Islet precursor cell (in vitro differentiated cells): Measurements from ENCODE around the gene RAB19.

Experiments used
- DNase-seq: peaks from one replicate; pipeline ENCODE4 v3.0.0-alpha.2; 2018

The RAB19 gene

DNA sequence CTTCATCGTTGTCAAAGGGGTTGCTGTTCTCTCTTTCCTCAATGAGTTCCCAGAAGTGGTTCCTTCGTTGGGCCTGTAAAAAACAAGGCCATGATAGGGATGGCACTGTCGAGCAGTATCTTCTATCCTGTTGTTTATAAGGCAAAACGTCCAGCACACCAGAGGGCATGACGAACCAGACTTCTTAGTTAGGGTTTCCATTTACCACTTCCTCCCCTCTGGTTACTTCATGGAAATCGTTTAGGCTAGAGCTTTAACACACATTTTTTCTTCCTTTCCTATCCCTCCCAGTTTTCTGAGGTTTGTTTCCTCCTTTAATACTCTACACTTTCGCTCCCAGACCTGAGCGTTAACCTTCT is 50.8 kb downstream of the RAB19 start:
- no peak for DNase-seq

DNA sequence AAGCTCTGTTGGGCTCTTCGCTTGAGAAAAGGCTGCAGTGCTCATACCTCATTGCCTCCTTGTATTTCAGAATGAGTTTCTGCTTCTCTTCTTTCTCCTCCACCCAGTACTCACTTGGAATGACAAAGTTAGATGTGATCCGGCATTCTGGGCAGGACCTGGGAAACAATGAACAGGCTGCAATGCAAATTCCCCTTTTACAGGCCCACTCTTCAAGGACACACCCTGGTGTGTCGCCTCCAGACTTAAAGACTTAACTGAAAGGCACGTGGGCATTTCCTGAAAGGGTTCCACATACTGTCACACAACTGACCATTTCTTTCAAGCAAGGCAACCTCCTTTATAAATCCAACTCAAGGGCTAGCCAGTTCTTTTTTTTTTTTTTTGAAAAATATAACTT is 51.9 kb downstream of the RAB19 start:
- DNase-seq: no peak

DNA sequence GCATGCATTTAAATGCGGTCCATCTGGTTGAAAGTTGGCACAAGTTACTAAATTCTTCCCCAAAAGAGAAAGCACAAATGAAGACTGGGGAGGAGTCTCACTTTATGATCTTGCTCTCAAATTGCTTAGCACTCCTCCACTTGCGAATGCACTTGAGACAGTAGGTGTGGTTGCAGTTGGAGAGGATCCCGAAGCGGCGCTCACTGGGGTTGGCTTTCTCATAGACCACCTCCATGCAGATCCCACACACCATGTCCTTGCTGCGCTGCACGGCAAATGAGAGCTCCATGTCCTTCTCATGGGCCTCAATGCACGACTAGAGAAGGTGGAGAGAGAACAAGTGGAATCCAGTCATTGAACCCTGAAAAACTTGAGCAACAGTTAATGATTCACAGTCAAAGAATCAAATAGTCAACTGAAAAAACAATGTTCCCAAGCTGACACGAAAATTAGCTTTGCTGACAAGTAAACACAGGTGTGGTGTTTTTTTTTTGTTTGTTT is 52.7 kb downstream of the RAB19 start:
- no peak for DNase-seq

- DNase-seq: no peak
Observed at GRCh38 chr7:140458201-140458600, 54.3 kb downstream of the RAB19 start.

DNA sequence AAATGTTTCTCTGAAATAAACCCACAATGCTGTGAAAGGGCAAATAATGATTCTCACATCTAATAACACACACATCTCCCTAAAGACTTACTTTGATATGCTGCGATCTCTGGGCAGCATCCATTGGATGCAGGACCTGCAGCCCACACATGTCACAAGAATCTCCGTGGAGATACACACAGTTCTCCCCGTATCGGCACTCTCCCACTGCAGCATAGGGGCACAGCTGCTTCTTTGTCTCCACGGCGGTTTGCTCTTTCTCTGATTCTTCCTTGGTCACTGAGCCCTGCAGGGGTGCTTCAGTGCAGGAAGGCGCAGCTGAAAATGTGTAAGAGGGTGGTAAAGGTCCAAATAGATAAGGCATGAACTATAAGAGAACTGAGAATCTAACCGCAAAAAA is 55.1 kb downstream of the RAB19 start:
- no peak for DNase-seq

GRCh38 chr7:140463111-140463510 is 59.3 kb downstream of the RAB19 start:
- DNase-seq: no peak

DNA sequence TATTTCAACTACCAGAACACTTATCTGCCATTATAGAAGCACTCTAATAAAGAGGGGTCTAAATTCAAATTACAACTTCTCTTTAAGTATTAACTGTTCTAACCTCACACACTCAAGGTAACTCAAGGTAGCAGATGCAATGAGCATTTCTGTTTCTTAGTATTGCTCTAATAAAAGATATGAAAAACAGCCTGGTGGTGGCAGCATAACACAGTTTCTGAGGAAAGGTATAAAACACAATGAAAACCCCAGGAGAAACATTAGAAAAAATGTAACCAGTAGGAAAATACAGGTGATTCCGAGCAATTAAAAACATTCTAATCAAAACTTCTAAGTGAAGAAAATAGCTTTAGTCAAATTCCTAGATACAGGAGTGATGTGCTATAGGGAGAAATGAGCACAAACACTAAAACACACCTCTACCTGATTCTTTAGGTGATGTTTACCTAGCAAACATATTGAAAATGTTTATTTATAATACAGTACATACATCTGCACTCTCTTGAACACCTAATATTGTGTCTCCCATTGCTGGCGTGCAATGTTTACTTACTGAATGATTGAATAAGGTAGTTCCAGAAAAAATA is 72.0 kb downstream of the RAB19 start:
- DNase-seq: no peak

DNA sequence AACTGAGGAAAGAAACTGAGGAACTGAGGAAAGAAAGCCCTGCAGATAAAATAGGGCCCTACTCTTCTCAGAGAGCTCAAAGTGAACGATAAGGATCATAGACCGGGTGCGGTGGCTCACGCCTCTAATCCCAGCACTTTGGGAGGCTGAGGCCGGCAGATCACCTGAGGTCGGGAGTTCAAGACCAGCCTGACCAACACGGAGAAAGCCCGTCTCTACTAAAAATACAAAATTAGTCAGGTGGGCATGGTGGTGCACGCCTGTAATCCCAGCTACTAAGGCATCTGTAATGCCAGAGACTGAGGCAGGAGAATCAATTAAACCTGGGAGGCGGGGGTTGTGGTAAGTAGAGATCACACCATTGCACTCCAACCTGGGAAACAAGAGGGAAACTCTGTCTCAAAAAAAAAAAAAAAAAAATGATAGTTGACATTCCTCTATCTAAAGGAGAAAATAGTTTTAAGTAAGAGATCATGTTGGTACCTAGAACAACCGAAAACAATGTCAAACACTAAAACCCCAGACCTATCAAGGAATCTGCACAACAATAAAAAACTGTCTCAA is 72.9 kb downstream of the RAB19 start:
- DNase-seq: no peak
